Embryonic facial prominence (tissue), 1 donor: ENCODE data around the gene COPS7A.
A peak's percentile ranks its signal among the peaks of the same experiment; 100 is the strongest.

ENCODE experiments used
- DNase-seq: peaks from one replicate; pipeline ENCODE4 v3.0.0-alpha.2; 2016; ENCODE audit errors: extremely low spot score

The COPS7A gene

GRCh38 chr12:6723607-6724408, at the start of gene COPS7A:
TSS of gene COPS7A (plus strand) at chr12:6724046. CDS start at chr12:6724657, 611 bp downstream.
- peak; percentile 95 for DNase-seq

- no peak for DNase-seq
These were observed 46.9 kb upstream of the COPS7A start for GRCh38 chr12:6676962-6677361.

- DNase-seq: no peak
These were observed 39.2 kb upstream of the COPS7A start for GRCh38 chr12:6684609-6685008.

- no peak for DNase-seq
These were observed 38.0 kb upstream of the COPS7A start for GRCh38 chr12:6685814-6686213.

GRCh38 chr12:6688543-6688998, 35.3 kb upstream of the COPS7A start:
- DNase-seq: no peak

- DNase-seq: peak; percentile 98
These were observed 34.6 kb upstream of the COPS7A start, which contains the start of gene ZNF384 for GRCh38 chr12:6688999-6689882. TSS of gene ZNF384 (minus strand) at chr12:6689375. CDS start at chr12:6679520, 9,855 bp downstream.

GRCh38 chr12:6691473-6691872, 32.4 kb upstream of the COPS7A start:
- DNase-seq: no peak

- DNase-seq: no peak
These were observed 31.0 kb upstream of the COPS7A start for GRCh38 chr12:6692888-6693287.

GRCh38 chr12:6693832-6694355, 30.0 kb upstream of the COPS7A start:
- no peak for DNase-seq

GRCh38 chr12:6694701-6695100, 29.1 kb upstream of the COPS7A start:
- DNase-seq: no peak

- DNase-seq: no peak
These were observed 28.4 kb upstream of the COPS7A start for GRCh38 chr12:6695313-6696045.

GRCh38 chr12:6696690-6697583, 26.9 kb upstream of the COPS7A start:
- DNase-seq: no peak

GRCh38 chr12:6697584-6698351, 26.1 kb upstream of the COPS7A start:
- DNase-seq: no peak

- no peak for DNase-seq
These were observed 25.3 kb upstream of the COPS7A start for GRCh38 chr12:6698352-6699046.

- DNase-seq: no peak
These were observed 24.4 kb upstream of the COPS7A start for GRCh38 chr12:6699259-6699988.

- no peak for DNase-seq
These were observed 23.7 kb upstream of the COPS7A start for GRCh38 chr12:6699989-6700645.

- DNase-seq: no peak
These were observed 23.2 kb upstream of the COPS7A start, which contains the start of gene PIANP for GRCh38 chr12:6700646-6701051. TSS of gene PIANP (minus strand) at chr12:6700815. CDS start at chr12:6698061, 2,754 bp downstream.
